Smooth muscle cell (in vitro differentiated cells): ENCODE measurements around the gene SP110. TPM values are rescaled to one million over a fixed set of nuclear protein-coding genes. Genes with fewer than 3 reads are reported as not detected.

Experiments used
- DNase-seq: peaks from one replicate; lab custom pipeline; 2025; ENCODE audit not compliant: unreplicated experiment; lab: John Stamatoyannopoulos, UW
- H2AFZ ChIP-seq: fragments of 200-600 bp; sonication (generic); 2 replicates; pipeline ENCODE4 v1.6.0; 2016; ENCODE audit warnings: antibody characterized with exemption, low read depth, mild to moderate bottlenecking
- H3F3A ChIP-seq: fragments of 200-600 bp; sonication (generic); 2 replicates; pipeline ENCODE4 v1.6.0; 2017; ENCODE audit warnings: antibody characterized with exemption, low read depth
- H3K27ac ChIP-seq: fragments of 200-600 bp; sonication (generic); 2 replicates; pipeline ENCODE4 v1.5.1; 2016; ENCODE audit warnings: low read depth, mild to moderate bottlenecking
- H3K27me3 ChIP-seq: fragments of 200-600 bp; sonication (generic); 2 replicates; pipeline ENCODE4 v1.6.1; 2016; ENCODE audit warnings: low read depth, mild to moderate bottlenecking
- H3K36me3 ChIP-seq: fragments of 200-600 bp; sonication (generic); 2 replicates; pipeline ENCODE4 v1.5.1; 2016; ENCODE audit warnings: low read depth
- H3K4me1 ChIP-seq: fragments of 200-600 bp; sonication (generic); 2 replicates; pipeline ENCODE4 v1.5.1; 2016; ENCODE audit warnings: low read depth
- H3K4me2 ChIP-seq: fragments of 200-600 bp; sonication (generic); 2 replicates; pipeline ENCODE4 v1.6.0; 2016; ENCODE audit warnings: mild to moderate bottlenecking
- H3K4me3 ChIP-seq: fragments of 200-600 bp; sonication (generic); 2 replicates; pipeline ENCODE4 v1.5.1; 2016; ENCODE audit warnings: mild to moderate bottlenecking
- H3K79me2 ChIP-seq: fragments of 200-600 bp; sonication (generic); 2 replicates; pipeline ENCODE4 v1.6.0; 2016; ENCODE audit warnings: low read depth, mild to moderate bottlenecking
- H3K9ac ChIP-seq: fragments of 200-600 bp; sonication (generic); 2 replicates; pipeline ENCODE4 v1.6.0; 2016; ENCODE audit warnings: low read depth
- H3K9me3 ChIP-seq: fragments of 200-600 bp; sonication (generic); replicated peaks from 2 replicates; pipeline ENCODE4 v1.5.1; 2016; ENCODE audit warnings: low read depth
- H4K20me1 ChIP-seq: fragments of 200-600 bp; sonication (generic); 2 replicates; pipeline ENCODE4 v1.6.0; 2016; ENCODE audit warnings: low read depth
- WGBS: methylation state at CpG from one replicate; pipeline ENCODE4 v1.1.7; 2016; ENCODE audit warnings: low lambda C conversion rate; 5-methylcytosine and 5-hydroxymethylcytosine counted together
- polyA plus RNA-seq: library from polyadenylated mRNA; unstranded; fragments of >200 nt; fragmentation: Nextera tagmentation; extraction: Ambion mirVana; gene quantifications from 2 replicates; pipeline ENCODE4 v1.2.1, GENCODE V29; 2016
- total RNA-seq: library from RNA; depleted of rRNA; stranded (reverse); fragments of >200 nt; gene quantifications from 2 replicates; pipeline ENCODE4 v1.2.3, GENCODE V29; 2014
- TF ChIP-seq, protein P1 (sequence below): fragments of 200-600 bp; sonication (generic); IDR thresholded peaks from 2 replicates; pipeline ENCODE4 v1.5.1; 2017; ENCODE audit warnings: borderline replicate concordance, mild to moderate bottlenecking, antibody characterized with exemption; ENCODE audit not compliant: insufficient read depth, poor library complexity, severe bottlenecking

Gene SP110
- total and polyA plus RNA-seq, 2 experiments from 2014 or later = 3.2 to 5.6 TPM

DNA sequence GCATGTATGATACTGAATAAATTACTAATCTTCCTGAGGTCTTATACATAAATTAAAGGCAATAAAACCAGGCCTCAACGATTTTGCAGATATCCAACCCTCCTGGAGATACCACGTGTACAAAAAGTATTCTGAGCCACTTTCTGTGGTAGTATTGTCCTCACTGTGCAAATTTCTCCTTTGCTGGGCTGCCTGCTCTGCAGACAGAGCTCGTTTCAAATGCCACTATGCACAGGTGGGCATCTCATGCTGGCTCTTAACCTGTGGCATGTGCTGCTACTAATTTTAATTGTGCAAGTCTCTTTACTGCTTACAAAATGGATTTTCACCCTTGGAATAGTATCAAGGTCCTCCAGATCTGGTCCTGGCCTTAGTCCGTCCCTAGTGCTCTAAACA is 84.7 kb downstream of the SP110 start:
- Histone ChIP-seq H4K20me1 (no peaks in the 10 kb centered on the region), H3K9me3 (no peaks in the 10 kb centered on the region), H3F3A (no peaks in the 10 kb centered on the region), H3K4me1 (no peaks in the 10 kb centered on the region), H3K27me3 (no peaks in the 10 kb centered on the region), H2AFZ (no peak overlapping the region), H3K36me3 (no peaks in the 10 kb centered on the region), H3K27ac (no peak overlapping the region), H3K4me3 (no peak overlapping the region), H3K4me2 (no peak overlapping the region), H3K9ac (no peak overlapping the region), H3K79me2 (no peaks in the 10 kb centered on the region)
- 71% methylated on average over 4 of the region's 4 CpGs for WGBS
- TF ChIP-seq, protein P1, sequence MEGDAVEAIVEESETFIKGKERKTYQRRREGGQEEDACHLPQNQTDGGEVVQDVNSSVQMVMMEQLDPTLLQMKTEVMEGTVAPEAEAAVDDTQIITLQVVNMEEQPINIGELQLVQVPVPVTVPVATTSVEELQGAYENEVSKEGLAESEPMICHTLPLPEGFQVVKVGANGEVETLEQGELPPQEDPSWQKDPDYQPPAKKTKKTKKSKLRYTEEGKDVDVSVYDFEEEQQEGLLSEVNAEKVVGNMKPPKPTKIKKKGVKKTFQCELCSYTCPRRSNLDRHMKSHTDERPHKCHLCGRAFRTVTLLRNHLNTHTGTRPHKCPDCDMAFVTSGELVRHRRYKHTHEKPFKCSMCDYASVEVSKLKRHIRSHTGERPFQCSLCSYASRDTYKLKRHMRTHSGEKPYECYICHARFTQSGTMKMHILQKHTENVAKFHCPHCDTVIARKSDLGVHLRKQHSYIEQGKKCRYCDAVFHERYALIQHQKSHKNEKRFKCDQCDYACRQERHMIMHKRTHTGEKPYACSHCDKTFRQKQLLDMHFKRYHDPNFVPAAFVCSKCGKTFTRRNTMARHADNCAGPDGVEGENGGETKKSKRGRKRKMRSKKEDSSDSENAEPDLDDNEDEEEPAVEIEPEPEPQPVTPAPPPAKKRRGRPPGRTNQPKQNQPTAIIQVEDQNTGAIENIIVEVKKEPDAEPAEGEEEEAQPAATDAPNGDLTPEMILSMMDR = no peak
- no peak for DNase-seq

GRCh38 chr2:230134496-230135129 is 85.2 kb downstream of the SP110 start:
- Histone ChIP-seq H3K27me3 (no peaks in the 10 kb centered on the region), H3F3A (no peaks in the 10 kb centered on the region), H3K4me1 (no peaks in the 10 kb centered on the region), H3K79me2 (no peaks in the 10 kb centered on the region), H3K36me3 (no peaks in the 10 kb centered on the region), H3K4me3 (no peak overlapping the region), H2AFZ (no peak overlapping the region), H3K9me3 (no peaks in the 10 kb centered on the region), H3K9ac (no peak overlapping the region), H3K27ac (no peak overlapping the region), H3K4me2 (no peak overlapping the region), H4K20me1 (no peaks in the 10 kb centered on the region)
- TF ChIP-seq, protein P1 = no peak
- DNase-seq = no peak
- WGBS = 68% methylated on average over 1 of the region's 1 CpG

DNA sequence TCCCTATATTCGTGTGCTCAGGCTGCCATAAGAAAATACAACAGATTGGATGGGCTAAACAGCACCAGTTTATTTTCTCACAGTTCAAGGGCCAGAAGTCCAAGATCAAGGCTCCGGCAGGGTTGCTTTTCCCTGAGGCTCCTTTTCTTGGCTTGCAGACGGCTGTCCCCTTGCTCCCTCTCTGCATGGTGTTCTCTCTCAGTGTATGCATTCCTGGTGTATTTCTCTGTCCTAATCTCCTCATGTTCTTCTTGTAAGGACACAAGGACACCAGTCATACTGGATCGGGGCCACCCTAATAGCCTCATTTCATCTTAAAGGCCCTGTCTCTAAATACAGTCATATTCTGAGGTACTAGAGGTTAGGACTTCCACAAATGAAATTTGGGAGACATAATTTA is 88.4 kb downstream of the SP110 start:
- H3K4me2 ChIP-seq = no peak overlapping the region
- no peak overlapping the region for H3K27ac ChIP-seq
- H4K20me1 ChIP-seq = no peaks in the 10 kb centered on the region
- no peak overlapping the region for H2AFZ ChIP-seq
- H3K79me2 ChIP-seq = no peaks in the 10 kb centered on the region
- H3K36me3 ChIP-seq = no peaks in the 10 kb centered on the region
- no peaks in the 10 kb centered on the region for H3K27me3 ChIP-seq
- H3K4me1 ChIP-seq = no peaks in the 10 kb centered on the region
- H3K9me3 ChIP-seq = no peaks in the 10 kb centered on the region
- TF ChIP-seq, protein P1 = no peak
- no peaks in the 10 kb centered on the region for H3F3A ChIP-seq
- H3K4me3 ChIP-seq = no peak overlapping the region
- 60% methylated on average over 4 of the region's 4 CpGs for WGBS
- no peak overlapping the region for H3K9ac ChIP-seq
- no peak for DNase-seq

DNA sequence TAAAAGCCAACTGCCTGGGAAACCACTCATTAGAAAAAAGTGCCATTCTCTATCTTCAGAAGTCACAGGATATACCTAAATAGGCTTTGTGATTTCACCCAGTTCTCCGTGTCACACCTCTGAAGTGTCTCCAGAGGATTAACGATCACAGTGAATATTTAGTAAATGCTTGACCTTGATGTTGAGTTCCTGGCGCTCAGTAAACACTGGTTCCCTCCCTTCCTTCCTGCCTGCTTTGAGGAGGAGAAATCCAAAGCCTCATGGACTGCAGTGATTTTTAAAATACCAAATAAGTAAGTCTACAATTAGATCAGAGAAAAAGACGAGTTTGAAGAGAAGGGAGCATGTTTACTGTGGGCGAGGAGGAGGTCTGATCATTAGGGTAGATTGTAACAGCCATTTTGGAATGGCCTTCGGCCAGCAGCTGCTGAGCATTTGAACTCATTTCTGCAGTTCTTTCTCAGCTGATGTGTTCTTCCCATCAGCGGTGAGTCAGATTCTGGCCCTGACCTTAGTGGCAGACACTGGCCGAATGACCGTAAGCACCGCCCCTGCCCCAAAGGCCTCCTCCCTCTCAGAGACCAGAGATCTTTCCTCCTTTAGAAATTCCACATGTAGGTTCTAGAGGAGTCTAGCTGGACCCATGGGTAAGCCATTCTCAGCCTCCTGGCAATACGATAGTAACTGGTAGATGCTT is 89.0 kb downstream of the SP110 start:
- no peak for DNase-seq
- H3K4me2 ChIP-seq = no peak overlapping the region
- no peaks in the 10 kb centered on the region for H3K4me1 ChIP-seq
- no peaks in the 10 kb centered on the region for H3K27me3 ChIP-seq
- no peaks in the 10 kb centered on the region for H3K36me3 ChIP-seq
- H3F3A ChIP-seq = no peaks in the 10 kb centered on the region
- H3K9ac ChIP-seq = no peak overlapping the region
- no peak overlapping the region for H3K27ac ChIP-seq
- WGBS = 80% methylated on average over 11 of the region's 11 CpGs
- no peaks in the 10 kb centered on the region for H3K9me3 ChIP-seq
- no peak overlapping the region for H3K4me3 ChIP-seq
- H4K20me1 ChIP-seq = no peaks in the 10 kb centered on the region
- H3K79me2 ChIP-seq = no peaks in the 10 kb centered on the region
- H2AFZ ChIP-seq = peak overlapping the region; percentile 62
- TF ChIP-seq, protein P1 = no peak
